HG03571 (cell line): ENCODE data around the gene COPS4.
A peak's percentile ranks its signal among the peaks of the same experiment; 100 is the strongest.

ENCODE experiments used
- ATAC-seq: cut with Tn5 transposase; IDR thresholded peaks from one replicate; pipeline ENCODE4 v1.9.1; 2021; ENCODE audit not compliant: unreplicated experiment

The COPS4 gene

GRCh38 chr4:83118869-83119268, 83.9 kb downstream of the COPS4 start:
- no peak for ATAC-seq

GRCh38 chr4:83121246-83121645, 86.3 kb downstream of the COPS4 start:
- no peak for ATAC-seq

GRCh38 chr4:83124111-83124780, 89.3 kb downstream of the COPS4 start:
- peak; percentile 63 for ATAC-seq
